DND-41 (cell line): Measurements from ENCODE around the gene CYREN.

Experiments
- ATAC-seq: fragments of 200-7000 bp; cut with Tn5 transposase; 3 replicates; pipeline ENCODE4 v1.9.1; 2021; ENCODE audit warnings: low read depth; ENCODE audit not compliant: insufficient read depth
- DNase-seq: peaks from one replicate; pipeline ENCODE4 v3.0.0-alpha.2; 2020
- H2AFZ ChIP-seq: 2 replicates; pipeline ENCODE4 v1.6.0; 2012; ENCODE audit warnings: low read depth, low read length
- H3K27ac ChIP-seq: 2 replicates; pipeline ENCODE4 v1.5.1; 2012; ENCODE audit warnings: low read length, inconsistent platforms
- H3K27me3 ChIP-seq: fragments of 200-600 bp; sonication (generic); 2 replicates; pipeline ENCODE4 v1.6.0; 2012; ENCODE audit warnings: low read length, mild to moderate bottlenecking, inconsistent platforms; ENCODE audit not compliant: insufficient read depth, poor library complexity
- H3K36me3 ChIP-seq: 2 replicates; pipeline ENCODE4 v1.5.1; 2012; ENCODE audit warnings: low read length, inconsistent platforms; ENCODE audit not compliant: insufficient read depth
- H3K4me1 ChIP-seq: 2 replicates; pipeline ENCODE4 v1.5.1; 2012; ENCODE audit warnings: mild to moderate bottlenecking, low read length; ENCODE audit not compliant: insufficient read depth
- H3K4me2 ChIP-seq: 2 replicates; pipeline ENCODE4 v1.6.0; 2012; ENCODE audit warnings: mild to moderate bottlenecking, moderate library complexity, low read length, inconsistent platforms; ENCODE audit not compliant: insufficient read depth
- H3K4me3 ChIP-seq, 2 experiments: fragments of 200-600 bp in 1 of 2; shearing (Covaris generic) in 1 of 2; 2 replicates each; pipeline ENCODE4 v1.5.1; 2012 to 2016; ENCODE audit warnings: inconsistent platforms in 2 of 2, low read length in 2 of 2, mild to moderate bottlenecking in 2 of 2, low read depth in 1 of 2, moderate library complexity in 1 of 2
- H3K79me2 ChIP-seq: 2 replicates; pipeline ENCODE4 v1.6.0; 2012; ENCODE audit warnings: low read length, inconsistent platforms; ENCODE audit not compliant: insufficient read depth
- H3K9ac ChIP-seq: 2 replicates; pipeline ENCODE4 v1.6.0; 2012; ENCODE audit warnings: low read depth, mild to moderate bottlenecking, inconsistent platforms, low read length, moderate library complexity
- H3K9me3 ChIP-seq: 2 replicates; pipeline ENCODE4 v1.5.1; 2012; ENCODE audit warnings: low read length, moderate library complexity, mild to moderate bottlenecking, inconsistent platforms; ENCODE audit not compliant: insufficient read depth, severe bottlenecking
- H4K20me1 ChIP-seq: 2 replicates; pipeline ENCODE4 v1.6.0; 2012; ENCODE audit warnings: low read length; ENCODE audit not compliant: insufficient read depth
- EZH2 ChIP-seq: IDR thresholded peaks from 3 replicates; pipeline ENCODE4 v1.6.1; 2012; ENCODE audit warnings: borderline replicate concordance, low read depth, mild to moderate bottlenecking, moderate library complexity, low read length, inconsistent platforms; ENCODE audit not compliant: severe bottlenecking
- TF ChIP-seq, protein P1 (sequence below): IDR thresholded peaks from 2 replicates; pipeline ENCODE4 v1.5.1; 2012; ENCODE audit warnings: borderline replicate concordance, low read length, moderate library complexity, mild to moderate bottlenecking; ENCODE audit not compliant: poor library complexity, severe bottlenecking; ENCODE audit errors: extremely low read depth

CYREN gene

DNA sequence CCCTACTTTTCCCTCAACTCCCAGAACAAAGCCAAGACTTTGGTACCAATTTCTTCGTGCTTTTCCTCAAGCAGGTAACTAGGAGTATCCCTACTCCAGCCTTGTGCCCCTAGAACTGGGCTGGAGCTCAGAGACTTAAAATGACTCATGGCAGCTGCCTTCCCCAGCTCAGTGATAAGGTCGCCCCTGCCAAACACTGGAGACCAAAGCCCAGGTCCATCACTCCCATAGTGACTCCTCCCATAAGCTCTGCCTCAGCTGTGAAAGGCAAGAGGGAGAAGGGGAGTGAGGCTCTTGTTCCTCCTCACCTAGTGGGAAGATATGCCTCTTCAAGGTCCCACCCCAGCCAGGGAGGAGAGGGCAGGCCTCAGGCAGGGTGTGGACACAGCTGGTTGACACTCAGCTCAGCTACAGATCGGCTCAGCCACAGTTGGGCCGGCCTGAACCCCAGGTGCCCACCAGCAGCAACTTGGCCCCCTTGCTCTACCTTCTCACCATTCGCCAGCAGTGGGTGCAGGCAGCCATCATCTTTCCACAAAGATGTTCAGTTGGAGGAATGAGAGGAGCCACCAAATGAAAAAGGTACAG is 13.8 kb upstream of the CYREN start:
- Histone ChIP-seq H3K4me2 (no peak overlapping the region), H3K9me3 (peaks cover 24% of the 10 kb centered on the region), H3K79me2 (no peaks in the 10 kb centered on the region), H3K9ac (no peak overlapping the region), H3K4me3 (no peak overlapping the region), H3K27ac (no peak overlapping the region), H3K27me3 (no peaks in the 10 kb centered on the region), H2AFZ (no peak overlapping the region), H3K36me3 (peaks cover 47% of the 10 kb centered on the region), H3K4me1 (no peaks in the 10 kb centered on the region), H4K20me1 (no peaks in the 10 kb centered on the region)
- ATAC-seq (no peak), DNase-seq (no peak)
- TF ChIP-seq EZH2, result no peak
- TF ChIP-seq, protein P1, sequence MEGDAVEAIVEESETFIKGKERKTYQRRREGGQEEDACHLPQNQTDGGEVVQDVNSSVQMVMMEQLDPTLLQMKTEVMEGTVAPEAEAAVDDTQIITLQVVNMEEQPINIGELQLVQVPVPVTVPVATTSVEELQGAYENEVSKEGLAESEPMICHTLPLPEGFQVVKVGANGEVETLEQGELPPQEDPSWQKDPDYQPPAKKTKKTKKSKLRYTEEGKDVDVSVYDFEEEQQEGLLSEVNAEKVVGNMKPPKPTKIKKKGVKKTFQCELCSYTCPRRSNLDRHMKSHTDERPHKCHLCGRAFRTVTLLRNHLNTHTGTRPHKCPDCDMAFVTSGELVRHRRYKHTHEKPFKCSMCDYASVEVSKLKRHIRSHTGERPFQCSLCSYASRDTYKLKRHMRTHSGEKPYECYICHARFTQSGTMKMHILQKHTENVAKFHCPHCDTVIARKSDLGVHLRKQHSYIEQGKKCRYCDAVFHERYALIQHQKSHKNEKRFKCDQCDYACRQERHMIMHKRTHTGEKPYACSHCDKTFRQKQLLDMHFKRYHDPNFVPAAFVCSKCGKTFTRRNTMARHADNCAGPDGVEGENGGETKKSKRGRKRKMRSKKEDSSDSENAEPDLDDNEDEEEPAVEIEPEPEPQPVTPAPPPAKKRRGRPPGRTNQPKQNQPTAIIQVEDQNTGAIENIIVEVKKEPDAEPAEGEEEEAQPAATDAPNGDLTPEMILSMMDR, result no peak

DNA sequence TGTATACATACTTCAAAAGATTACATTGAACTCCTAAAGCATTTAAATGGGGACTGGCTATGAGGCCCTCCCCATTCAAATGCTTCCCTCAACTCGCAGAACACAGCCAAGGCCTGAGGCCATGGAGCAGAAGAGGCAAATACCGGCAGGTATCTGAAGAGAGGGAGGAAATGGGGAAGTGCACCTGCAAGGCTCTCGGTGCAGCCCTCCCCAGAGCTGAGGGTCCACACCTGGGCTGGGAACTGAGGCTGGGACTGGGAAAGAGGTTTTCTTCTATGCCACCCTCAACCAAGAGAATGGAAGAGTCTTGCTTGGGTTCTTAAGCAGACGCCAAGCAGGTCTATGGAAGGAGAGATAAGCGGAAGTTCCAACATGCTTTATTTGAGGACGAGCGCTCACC is 13.0 kb upstream of the CYREN start:
- no peaks in the 10 kb centered on the region for H3K4me1 ChIP-seq
- H2AFZ ChIP-seq, result no peak overlapping the region
- peaks cover 24% of the 10 kb centered on the region for H3K9me3 ChIP-seq
- no peaks in the 10 kb centered on the region for H3K27me3 ChIP-seq
- DNase-seq (no peak), ATAC-seq (no peak)
- no peak overlapping the region for H3K4me2 ChIP-seq
- H4K20me1 ChIP-seq, result no peaks in the 10 kb centered on the region
- no peak overlapping the region for H3K4me3 ChIP-seq
- no peak overlapping the region for H3K27ac ChIP-seq
- TF ChIP-seq, protein P1, result no peak
- no peak for TF ChIP-seq EZH2
- no peak overlapping the region for H3K9ac ChIP-seq
- no peaks in the 10 kb centered on the region for H3K79me2 ChIP-seq
- peaks cover 39% of the 10 kb centered on the region for H3K36me3 ChIP-seq

DNA sequence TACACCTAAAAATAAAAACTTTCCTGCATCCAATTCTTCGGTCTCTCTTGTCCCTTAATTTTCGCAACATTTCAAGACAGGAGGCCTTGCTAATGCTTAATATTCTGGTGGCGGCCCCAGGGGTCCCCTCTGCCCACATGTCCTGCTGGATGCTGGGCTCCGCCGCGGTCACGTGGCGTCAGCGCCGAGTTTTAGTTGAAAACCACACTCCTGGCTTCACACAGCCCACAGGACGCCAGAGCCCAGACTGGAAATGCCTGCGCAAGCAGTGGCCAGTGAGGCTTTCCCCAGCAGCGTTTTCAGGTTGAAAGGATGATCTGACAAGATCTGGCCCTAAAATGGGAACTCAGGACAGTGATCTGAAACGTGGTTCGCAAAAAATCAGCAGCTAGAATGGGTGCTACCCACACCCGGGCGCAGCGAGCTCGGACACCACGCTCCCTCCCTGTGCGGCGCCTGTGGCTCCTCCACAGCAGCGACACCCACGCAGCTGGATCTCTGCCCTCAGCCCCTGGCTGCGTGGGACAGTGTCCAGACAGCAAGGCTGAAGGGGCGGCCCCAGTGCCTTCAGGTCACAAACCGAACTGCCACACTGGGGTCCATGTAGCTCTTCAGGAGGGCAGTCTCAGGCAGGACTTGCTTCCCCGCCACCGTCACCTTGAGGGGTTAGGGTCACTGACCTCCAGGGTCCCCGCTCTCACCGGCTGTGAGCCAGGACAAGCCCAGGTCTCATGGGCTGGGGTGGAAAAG is 11.6 kb upstream of the CYREN start:
- Histone ChIP-seq H3K9ac (no peak overlapping the region), H2AFZ (no peak overlapping the region), H3K4me2 (no peak overlapping the region), H3K9me3 (peaks cover 24% of the 10 kb centered on the region), H3K27me3 (no peaks in the 10 kb centered on the region), H3K27ac (no peak overlapping the region), H3K36me3 (peaks cover 28% of the 10 kb centered on the region), H3K4me3 (no peak overlapping the region), H3K79me2 (no peaks in the 10 kb centered on the region), H4K20me1 (no peaks in the 10 kb centered on the region), H3K4me1 (no peaks in the 10 kb centered on the region)
- TF ChIP-seq EZH2, result no peak
- TF ChIP-seq, protein P1, result no peak
- ATAC-seq (no peak), DNase-seq (no peak)
